CD4-positive, alpha-beta T cell treated with Interleukin-17A for 1 hour (primary cell): ENCODE results near the gene TRAP1.
A peak's percentile ranks its signal among the peaks of the same experiment; 100 is the strongest.
"Not testable (repeated sequence)": the region's sequence is repeated elsewhere in the genome, so short reads cannot be mapped to it uniquely, and the experiment has no call there.

Source experiments
- DNase-seq: peaks from one replicate; pipeline ENCODE4 v3.0.0-alpha.2; 2020

The TRAP1 gene

DNA sequence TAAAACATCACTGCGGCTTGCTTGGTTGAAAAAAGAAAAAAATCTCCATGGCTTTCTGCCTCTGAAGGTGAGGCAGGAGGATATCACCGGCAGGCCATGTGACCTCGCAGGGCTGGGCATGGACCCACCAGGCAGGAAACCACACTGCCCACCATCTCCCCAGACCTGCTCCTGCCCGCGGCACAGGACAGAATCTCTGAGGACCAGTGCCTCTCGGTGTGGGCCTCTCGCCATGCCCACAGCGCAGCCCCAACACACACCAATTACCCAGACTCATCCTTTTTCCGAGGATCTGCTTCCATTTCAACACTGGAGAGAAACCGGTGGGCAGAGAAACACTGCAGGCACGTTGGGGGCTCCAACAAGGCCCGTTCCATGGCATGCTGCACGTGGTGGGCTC is 46.6 kb downstream of the TRAP1 start:
- DNase-seq, result no peak

DNA sequence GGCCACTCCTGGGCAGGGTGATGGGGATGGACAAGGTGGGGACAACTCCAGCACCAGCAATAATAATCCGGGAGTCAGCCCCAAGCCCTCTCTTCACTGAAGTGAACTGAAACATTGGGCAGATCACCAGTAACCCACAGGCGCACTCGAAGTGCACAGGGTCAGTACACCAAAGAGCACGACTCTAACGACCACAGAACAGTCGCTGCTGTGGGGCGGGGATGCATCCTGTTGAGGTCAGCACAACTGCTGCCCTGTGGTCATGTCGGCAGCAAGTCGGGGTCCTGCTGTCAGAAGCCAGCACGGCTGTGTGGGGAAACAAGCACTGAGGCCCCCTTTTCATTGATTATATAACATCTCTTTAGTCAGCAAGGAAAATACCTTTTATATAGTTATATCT is 48.2 kb downstream of the TRAP1 start:
- no peak for DNase-seq

DNA sequence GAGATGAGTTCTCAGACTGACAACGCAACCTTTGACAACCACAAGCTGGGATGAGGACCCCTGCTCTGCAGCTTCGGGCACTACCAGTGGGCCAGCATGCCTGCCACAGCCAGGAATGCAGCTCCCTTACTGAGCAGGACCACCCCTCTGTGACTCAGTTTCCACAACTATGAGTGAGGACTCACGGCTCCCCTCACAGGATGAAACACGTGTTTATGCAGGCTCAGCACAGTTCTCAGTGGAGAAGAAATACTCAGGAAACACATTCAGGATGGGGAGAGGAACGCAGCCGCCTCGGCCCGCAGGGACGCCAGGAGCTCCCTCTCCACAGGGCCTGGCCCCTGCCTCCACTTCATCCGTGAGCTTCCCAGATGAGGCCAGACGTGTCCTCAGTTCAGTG is 48.7 kb downstream of the TRAP1 start:
- DNase-seq, result no peak

DNA sequence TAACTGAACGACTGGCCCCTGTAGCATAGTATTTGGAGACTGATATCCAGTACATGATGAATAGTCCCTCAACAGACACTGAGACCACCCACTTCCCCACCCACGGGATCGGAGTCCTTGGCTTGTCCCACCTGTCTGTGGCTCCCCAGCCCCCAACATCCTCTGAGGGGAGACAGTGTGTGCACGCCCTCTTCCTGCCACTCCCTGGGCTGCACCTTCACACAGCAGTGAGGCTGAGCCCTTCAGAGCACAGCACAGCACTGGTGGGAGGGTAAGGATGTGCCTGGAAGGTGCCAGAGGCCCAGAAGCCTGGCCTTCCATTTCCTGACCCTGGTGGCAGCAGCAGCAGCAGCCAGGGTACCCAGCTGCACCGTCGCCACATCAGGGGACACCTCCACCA is 51.8 kb downstream of the TRAP1 start:
- peak; percentile 47 for DNase-seq

DNA sequence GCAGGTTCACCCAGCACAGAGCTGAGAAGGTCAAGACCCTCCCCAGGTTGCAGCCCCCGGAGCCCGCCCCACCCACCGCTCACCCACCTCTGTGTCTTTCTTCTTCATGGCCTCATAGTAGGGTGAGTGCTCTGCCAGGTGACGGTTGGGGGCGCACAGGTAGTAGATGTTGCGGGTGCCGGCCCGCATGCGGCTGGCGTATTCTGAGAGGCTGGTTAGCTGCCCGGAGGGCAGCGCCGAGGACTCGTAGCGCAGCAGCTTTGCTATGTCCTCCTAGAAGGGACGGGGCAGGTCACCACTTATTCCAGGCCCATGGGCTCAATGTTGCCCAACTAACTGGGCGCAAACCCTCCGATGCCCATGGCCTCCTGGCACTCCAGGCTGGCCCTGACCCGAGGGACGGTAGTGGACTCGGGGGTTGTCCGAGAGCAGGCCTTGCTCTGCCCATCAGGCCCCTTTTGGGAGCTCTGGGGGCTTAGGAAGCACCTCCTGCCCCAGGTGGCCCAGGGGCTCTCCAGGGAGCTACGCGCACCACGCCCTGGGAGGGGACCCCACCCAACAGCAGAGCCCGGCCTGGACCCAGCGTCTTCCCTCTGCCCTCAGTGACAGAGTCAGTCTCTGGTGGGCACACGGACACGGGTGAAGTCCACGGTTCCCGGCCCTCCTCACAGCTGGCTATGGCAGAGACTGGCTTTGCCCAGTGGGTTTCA is 53.0 kb downstream of the TRAP1 start:
- DNase-seq, result no peak

DNA sequence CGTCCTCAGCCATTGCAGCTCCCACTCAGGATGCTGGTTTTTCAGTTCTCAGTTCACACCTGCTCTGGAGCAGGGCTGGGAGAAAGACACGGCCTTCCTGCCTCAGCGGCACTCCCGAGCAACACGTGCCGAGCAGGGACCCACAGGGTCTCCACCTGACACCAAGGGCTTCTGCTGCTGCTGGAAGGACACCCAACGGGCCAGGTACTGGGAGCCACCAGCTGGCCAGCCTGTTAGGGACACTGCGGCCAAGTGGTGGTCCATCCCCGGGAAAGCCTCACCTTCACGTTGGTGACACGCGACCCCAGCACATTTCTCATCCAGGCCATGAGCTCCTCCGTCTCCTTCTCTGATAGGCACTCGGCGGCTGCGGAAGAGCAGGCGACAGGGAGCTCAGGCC is 54.7 kb downstream of the TRAP1 start:
- no peak for DNase-seq

DNA sequence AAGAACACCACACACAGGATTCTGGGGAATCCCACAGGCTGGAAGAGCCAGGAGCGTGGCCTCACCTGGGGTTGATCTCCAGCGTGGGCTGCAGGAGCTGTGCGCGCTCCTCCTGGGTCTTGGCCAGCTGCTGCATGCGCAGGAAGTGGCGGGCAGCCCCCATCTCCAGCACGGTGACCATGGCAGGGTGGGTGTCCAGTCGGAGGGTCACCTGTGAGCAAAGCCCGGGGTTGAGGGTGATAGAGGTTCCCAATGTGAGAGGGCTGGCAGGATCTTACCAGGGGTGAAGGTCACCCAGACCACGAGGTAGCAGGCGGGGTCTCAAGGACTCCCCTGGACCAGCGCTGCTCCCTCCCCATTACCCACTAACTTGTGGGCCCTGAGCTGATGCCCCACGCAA is 55.4 kb downstream of the TRAP1 start:
- DNase-seq, result no peak

DNA sequence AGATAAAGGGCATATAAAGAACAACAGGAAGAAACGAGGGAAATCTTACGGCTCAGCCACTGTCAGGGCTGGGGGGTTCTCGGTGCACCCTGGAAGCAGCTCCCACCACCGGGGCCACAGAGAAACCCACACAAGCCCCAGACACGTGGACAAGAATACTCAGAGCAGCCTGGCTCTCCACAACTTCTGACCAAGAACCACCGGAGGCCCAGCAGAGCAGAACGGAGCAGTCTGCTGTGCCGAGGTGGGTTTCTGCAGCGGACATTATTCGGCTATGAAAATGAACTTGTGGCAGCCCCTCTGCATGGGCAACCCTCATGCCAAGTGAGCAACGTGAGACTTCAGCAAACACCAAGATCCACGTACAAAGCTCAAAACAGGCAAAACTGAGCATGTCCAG is 56.0 kb downstream of the TRAP1 start:
- DNase-seq, result no peak

DNA sequence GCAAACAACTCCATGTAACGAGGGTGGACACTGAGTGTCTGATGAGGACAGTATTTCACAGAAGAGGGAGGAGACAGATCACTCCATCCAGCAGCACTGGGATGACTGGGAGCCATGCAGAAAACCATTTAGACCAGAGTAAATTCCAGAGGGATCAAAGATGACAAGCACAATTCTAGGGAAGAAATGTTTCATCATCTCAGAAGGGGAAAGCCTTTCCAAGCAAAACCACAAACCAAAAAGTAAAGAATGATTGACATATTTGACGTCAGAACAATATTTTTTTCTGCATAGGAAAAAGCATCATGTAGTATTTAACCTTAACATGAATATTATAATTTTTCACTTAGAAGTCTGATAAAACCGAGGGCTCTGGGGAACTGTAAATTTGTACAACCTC is 58.1 kb downstream of the TRAP1 start:
- DNase-seq, result no peak

DNA sequence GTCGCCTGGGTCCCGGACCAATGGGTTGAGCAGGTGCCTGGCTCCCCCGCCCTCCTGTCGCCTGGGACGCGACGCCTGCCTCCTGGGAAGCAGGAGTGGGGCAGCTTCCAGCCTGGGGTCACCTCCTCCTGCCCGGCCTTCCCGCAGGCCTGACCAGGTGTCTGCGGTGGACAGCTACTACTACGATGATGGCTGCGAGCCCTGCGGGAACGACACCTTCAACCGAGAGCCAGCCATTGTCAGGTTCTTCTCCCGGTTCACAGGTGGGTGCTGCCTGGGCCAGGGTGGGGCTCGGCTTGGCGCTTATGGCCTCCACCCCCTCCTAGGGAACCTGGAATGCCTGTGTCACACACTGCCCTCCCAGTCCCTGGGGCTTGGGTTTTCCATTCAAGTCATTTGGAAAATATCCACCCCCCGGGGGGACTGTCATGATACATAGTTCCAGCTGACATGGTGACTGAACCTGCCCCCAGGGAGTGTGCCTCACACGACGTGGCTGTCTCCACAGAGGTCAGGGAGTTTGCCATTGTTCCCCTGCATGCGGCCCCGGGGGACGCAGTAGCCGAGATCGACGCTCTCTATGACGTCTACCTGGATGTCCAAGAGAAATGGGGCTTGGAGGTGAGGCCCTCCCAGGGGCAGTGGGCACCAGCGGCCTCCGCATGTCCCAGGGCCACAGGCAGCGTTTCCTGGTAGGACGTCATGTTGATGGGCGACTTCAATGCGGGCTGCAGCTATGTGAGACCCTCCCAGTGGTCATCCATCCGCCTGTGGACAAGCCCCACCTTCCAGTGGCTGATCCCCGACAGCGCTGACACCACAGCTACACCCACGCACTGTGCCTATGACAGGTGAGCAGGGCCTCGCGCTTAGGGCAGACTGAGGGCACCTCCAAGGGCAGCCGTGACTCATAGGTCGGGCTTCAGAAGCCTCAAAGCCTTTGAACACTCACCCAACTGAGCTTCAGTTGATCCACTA is 60.5 kb downstream of the TRAP1 start:
- DNase-seq, result no peak

DNA sequence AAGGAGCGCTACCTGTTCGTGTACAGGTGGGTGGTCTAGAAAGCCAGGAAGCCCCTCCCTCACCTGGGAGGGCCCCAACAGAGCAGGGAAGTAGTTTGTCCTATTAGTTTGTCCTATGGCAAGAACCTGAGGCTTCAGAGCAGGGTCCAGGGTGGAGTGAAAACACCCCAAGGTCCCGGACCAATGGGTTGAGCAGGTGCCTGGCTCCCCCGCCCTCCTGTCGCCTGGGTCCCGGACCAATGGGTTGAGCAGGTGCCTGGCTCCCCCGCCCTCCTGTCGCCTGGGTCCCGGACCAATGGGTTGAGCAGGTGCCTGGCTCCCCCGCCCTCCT is 61.2 kb downstream of the TRAP1 start:
- not testable (repeated sequence) for DNase-seq

DNA sequence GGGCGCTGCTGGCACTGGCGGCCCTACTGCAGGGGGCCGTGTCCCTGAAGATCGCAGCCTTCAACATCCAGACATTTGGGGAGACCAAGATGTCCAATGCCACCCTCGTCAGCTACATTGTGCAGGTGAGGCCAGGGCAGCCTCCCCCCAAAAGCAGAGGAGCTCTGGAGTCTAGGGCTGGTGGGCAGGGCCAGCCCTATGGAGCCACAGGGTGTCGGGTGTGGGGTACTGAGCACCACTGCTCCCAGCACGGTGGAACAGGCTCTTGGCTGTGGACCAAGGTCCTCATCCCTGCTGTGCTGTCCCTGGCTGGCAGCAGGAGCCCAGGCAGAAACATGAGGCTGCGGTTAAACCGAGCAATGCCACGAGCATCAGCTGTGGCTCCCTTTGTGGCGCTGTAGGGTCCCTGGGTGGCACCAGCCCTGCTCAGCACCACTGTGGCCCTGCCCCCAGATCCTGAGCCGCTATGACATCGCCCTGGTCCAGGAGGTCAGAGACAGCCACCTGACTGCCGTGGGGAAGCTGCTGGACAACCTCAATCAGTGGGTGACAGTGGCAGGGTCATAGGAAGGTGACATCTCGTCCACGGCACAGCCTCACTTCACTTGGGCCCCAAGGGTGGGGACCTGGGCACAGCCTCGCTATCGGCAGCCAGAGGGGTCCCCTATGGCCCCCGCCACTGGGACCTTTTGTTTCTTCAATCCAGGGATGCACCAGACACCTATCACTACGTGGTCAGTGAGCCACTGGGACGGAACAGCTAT is 61.7 kb downstream of the TRAP1 start:
- no peak for DNase-seq

DNA sequence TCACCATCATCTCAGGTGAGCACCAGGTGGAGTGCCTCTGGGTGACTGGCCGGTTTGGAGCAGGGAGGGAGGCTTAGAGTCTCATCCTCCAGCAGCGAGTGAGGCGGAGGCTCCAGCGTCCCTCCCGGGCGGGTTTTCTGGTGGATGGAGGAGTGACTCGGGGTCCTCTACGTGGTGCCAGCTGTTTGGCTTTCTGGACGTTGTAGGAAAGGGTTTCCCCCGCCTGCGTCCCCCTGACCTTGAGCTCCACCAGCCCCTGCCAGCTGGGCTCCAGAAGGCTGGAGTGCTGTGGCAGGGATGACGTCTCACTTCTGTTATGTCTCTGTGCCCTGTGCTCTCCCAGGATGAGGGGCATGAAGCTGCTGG is 62.3 kb downstream of the TRAP1 start:
- no peak for DNase-seq

DNA sequence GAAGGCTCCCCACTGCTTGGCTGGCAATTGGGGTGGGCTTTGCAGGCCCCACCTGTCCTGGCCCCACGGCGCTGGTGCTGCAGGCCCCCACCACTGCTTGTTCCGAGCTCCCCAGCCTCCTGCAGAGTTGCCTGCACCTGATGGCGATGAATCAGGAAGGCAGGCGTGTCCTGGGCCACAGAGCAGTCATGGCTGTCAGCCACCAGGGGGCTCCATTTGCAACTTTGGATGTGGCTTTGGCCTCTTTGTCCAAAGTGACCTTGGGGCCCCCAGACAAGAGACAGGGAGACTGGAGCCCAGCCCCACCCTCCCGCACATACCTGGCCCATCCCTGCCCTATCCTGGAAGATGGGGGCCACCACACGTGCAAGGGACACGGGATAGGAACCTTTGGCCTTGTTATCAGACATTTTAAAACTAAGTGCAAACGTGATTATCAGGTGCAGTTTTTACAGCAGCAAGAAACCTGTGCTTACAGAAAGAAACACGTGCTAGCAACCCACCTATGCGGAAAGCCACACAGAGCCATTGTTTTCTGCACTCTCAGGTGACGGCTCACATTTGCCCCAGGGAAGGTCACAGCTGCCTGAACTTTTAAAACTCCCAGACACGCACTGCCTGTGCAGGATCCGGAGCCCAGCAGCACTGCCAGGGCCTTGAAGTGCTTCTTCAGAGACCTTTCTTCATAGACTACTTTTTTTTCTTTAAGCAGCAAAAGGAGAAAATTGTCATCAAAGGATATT is 62.9 kb downstream of the TRAP1 start, which contains the start of gene DNASE1:
TSS of gene DNASE1 (plus strand) at position 443 of the 743 bp plus-strand sequence. CDS start 683 bp downstream, outside the sequence.
- DNase-seq, result peak; percentile 55

DNA sequence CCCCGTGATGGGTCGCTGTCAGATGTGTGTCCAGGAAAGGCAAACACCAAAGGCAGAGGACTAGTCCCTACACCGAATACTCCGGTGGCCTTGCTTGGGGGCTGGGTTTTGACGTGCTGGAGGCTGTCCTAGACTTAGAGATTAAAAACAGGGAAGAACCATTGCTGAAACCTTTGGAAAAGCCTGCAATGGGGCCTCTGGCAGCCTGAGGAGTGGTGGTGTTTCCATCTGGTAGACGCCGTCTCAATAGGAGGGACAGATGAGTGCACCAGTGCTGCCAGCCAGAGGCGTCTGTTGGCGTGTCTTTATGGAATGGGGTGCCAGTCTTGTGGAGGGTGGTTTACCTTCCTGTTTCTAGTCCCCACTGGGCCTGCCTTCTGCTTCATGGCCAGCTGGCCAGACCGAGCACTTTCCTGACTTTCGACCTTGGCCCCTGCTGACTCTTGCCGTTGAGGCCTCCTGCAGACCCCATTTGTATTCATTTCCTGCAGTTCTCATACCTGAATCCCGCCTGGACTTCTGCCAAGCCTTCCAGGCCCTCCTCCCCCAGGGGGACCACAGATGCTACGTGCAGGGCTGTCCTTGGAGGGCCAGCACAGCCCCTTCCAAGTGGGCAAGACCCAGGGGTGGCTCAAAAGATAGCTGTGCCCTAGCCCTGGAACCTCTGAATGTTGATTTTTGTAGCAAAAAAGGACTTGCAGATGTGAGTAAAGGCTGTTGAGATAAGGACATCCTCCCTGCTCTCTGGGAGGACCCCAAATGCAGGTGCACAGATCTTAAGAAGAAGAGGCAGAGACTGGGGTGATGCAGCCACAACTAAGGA is 64.7 kb downstream of the TRAP1 start:
- DNase-seq, result no peak

DNA sequence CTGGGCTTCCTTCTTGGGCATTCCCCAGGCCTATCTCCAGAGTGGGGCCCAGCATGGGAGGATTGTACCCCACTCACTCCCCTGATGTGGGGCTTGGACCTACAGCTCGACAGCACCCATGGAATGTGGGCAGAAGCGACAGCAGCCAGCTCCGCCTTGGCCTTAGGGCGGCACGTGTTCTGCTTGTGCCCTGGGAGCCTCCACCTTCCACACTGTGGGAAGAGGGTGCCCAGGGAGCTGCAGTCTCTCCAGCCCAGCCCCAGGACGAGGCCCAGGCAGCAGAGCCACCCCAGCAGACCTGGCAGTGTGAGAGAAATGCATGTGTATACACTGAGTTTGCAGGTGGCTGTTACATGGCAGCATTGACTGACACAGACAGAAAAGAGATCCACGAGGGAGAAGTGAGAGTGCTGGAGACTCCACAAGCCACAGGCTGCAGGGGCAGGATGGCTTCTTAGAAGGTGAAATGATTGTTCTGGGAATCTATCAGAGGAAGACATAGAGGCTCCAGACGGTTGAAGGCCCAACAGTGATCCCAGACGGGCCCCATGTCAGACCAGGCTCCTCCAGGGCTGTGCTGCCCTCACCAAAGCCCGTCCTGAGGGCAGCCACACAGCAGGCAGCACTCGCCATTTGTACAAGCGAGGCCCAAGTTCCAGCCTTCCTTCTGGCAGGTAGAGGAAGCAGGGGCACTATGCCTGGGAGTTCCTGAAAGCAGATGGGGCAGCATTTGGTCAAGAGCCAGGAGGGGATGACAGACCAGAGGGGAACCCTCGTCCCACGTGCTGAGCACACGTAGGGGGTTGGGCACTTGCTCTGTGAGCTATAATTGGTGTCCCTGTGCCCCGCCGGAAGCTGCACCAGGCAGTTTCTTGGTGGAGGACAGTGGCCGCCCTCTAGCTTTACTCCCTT is 65.6 kb downstream of the TRAP1 start:
- DNase-seq, result no peak

DNA sequence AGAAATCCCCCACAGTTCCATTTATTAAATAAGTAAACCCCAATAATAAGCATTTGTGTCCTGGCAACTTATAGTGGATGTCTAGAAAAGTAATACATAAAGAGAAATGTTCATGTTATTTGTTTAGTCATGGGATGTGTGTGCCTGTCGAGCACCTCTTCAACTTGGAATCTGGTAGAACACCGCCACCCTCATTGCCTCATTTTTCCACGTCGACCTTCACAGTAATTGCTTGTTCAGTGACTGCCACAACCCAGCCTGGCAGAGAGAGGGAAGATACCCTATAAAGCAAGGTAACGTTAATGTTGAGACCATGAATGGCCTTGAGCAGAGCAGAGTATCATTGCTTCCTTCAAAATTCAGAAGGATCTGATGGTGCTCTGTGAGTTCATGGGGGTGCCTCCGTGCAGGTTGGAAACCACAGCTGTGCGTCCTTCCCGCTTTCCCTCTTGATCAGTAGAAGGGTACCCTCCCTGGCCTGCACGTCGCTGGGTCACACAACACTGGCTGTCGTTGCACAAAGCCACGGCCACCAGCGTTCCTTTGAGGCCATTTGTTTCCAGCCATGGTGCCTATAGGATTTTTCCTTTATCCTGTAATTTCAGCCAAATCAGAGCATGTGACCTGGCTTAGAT is 66.6 kb downstream of the TRAP1 start:
- no peak for DNase-seq

DNA sequence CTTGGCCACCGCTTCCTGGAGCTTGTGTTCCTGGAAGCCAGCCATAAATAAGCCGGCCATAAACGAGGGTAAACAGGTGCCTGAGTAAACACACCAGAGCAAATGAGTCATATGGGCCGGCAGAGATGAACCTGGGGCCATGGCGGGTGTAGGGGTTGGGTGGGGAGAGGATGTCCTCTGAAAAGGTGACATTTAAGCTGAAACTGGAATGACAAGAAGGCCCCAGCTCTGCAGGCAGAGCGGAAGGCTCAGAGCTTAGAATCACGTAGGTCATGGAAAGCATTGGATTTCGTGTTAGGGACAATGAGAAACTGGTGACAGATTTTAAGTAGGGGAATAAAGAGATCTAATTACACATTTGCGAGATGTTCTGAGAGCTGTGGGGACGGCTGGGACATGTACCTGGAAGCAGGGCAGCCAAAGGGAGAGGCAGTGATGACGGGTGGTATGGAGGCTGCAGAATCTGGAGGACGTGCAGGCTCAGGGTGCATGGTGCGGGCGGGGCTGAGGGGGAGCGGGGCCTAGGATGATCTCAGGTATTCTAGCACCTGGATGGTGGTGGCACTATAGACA is 70.9 kb downstream of the TRAP1 start:
- DNase-seq, result no peak

DNA sequence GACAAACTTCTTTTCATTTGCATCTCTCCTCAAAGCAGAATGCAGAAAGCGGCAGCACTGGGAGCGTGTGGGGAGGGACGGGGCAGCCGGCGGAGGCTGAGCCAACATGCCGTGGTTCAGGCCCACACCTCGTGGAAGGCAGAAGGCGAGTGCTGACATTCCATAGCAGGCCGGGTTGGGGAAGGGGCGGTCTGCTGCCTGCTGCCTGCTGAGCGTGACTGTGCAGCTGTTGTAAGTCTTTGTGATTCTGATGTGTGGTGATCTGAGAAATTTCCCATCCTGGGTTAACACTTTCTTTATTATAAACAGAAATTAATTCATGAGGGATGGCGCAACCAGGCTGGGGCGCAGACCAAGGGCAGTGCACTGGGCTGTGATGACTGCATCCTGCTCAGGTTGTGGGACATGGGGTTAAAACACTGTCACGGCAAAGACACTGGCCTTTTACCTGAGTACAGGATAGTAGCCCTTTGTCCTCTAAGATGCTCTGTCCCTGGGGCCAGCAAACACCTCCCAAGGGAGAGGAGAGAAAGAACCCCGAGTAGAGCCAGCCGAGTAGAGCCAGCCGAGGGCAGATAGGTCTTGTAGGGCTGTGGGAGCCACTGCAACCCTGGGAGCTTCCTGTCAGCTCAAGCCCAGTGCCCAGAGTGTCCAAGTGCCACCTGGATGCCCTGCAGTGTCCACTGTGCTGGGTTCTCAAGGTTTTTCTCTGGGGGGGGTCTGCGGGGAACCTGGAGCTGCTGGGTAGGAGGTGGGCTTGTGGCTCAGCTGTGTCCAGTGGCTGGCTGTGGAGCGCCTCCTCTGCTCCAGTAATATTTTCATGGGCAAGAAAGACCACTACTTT is 71.6 kb downstream of the TRAP1 start:
- no peak for DNase-seq
